Fibroblast of peridontal ligament (primary cell): ENCODE data around the gene ADISSP.
A peak's percentile ranks its signal among the peaks of the same experiment; 100 is the strongest.

Experiments
- DNase-seq: peaks from one replicate; pipeline ENCODE4 v3.0.0-alpha.2; 2010; ENCODE audit errors: extremely low read depth

The ADISSP gene

DNA sequence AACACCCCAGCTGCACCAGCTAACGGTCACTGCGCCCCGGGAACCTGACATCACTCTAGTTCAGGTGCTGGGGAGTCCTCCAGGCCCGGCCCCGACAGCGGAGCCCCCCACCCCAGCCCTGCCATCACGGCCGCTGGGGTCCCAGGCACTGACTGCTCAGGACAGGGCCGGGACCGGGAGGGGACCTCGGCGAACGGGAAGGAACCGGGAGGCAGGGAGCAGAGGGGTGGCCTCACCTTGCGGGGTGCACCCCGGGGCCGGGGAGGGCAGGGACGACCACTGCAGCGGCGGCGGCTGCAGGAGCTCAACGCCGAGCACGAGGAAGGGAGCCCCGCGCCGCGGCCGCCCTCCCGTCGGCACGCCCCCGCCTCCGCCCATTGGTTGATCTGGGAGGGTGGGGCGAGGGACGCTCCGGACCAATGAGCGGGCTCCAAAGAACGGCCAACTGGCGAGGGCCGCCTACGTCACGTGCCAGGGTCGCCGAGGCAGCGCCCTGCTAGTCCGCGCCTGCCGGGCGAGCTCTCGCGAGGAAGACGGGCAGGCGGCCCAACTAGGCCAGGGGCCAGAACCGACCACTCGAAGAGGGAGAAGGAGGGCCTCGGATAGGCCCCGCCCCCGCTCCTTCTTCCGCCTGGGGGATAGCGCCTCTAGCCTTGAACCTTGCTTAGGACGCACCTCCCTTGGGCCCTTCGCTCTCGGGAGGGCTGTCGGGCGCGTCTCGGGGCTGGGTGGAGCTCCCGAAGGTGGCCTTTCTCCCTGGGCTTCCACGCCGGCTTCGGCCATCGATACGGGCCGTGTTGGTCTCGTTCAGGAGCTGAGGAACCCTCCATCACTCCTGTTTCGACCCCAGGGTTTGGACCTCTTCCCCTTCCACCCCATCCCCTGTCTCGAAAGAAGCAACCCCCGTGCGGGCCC, at the start of gene ADISSP:
TSS of gene ADISSP (minus strand) at position 327 of the 915 bp plus-strand sequence. CDS start 7,653 bp downstream, outside the sequence.
- peak; percentile 96 for DNase-seq

DNA sequence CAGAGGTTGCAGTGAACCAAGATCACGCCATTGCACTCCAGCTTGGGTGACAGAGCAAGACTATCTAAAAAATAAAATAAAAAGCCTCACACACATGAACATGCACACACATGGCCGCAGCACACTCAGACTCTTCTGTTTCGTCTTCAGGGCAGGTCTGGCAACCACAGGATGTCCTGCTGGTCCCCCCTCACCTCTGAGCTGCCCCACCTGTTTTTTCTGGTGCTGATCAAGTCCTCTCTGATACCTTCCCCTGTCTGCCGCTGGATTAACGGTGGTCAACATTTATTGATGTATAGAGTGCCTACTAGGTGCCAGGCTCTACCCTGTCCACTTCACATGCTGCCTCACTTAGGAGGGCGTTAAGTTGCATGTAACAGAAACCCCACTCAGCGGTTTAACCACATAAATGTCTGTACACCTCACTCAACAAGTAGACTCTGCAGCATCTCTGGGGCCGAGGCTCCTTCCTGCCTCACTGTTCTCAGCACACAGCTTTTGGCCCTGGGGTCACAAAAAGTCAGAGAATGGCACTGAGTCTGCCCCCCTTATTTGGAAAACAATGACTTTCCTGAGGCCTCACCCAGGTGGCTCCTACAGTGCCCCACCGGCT, 48.3 kb upstream of the ADISSP start:
- DNase-seq: no peak

DNA sequence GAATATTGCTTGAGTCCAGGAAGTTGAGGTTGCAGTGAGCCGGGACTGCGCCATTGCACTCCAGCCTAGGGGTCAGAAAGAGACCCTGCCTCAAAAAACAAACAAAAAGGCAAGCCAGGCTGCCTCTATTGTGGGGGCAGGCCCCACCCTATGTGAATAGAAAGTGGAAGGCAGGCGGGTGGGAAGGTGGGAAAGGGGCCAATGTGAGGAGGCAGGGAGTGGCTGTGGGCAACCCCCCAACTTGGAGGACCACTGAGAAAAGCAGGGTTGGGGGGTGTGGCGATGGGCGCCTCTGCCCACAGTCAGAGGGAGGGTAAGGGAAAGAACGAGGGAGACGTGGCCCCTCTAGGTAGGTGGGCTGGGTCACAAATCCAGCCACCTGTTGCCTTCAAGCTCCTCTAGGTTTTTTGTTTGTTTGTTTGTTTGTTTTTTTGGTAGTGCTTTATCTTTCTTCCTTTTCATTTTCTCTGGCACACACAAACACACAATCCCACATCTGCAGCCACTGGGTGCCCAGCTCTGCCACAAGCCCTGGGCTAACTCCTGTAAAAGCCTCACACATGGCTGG, 47.5 kb upstream of the ADISSP start:
- no peak for DNase-seq

DNA sequence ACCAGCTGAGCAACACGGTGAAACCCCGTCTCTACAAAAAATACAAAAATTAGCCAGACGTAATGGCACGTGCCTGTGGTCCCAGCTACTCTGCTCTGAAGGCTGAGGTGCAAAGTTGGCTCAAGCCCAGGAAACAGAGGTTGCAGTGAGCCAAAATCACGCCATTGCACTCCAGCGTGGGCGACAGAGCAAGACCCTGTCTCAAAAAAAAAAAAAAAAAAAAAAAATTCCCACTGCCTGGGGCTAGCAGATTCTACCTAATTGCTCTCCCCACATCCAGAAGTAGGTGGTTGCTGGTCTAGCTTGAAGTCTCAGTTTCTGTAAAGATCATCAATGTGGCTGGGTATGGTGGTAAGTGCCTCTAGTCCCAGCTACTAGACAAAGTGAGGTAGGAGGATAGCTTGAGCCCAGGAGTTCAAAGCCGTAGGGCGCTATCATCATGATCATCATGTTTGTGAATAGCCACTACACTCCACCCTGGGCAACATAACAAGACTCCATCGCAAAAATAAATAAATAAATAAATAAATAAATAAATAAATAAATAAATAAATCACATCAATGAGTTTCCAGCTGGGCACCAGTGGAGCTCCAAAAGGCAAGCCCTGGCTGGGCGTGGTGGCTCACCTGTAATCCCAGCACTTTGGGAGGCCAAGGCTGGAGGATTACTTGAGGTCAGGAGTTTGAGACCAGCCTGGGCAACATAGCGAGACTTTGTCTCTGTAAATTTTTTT, 46.5 kb upstream of the ADISSP start:
- DNase-seq: no peak

DNA sequence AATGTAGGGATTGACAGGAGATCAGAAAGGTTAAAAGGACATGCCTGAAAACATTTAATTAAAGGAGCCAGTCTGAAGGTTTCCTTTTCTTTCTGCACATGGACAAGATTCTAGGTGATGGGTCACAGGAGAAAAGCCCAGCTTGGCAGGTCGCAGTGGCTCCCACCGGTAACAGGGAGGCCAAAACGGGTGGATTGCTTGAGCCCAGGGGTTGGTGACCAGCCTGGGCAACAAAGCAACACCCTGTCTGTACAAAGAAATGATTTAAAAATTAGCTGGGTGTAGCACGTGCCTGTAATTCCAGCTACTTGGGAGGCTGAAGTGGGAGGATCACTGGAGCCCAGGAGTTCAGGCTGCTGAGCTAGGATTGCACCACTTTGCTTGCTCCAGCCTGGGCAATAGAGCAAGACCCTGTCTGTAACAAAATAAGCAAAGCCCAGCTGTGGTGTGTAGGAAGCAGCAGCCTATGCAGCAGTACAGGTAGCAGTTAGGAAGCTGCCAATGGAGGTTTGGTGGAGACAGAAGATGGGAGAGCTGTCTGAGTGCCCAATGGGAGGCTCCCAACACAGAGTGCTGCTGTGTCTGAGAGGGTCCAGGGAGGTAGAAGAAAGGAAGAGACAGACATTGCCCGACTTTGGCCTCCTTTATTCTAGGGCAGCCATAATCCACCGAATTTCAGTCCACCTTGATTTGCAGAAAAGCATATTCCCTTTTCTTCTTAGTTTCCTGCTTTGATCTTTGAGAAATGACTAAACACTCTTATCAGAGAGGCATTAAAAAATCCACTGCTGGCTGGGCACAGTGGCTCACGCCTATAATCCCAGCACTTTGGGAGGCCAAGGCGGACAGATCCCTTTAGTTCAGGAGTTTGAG, 45.7 kb upstream of the ADISSP start:
- no peak for DNase-seq

DNA sequence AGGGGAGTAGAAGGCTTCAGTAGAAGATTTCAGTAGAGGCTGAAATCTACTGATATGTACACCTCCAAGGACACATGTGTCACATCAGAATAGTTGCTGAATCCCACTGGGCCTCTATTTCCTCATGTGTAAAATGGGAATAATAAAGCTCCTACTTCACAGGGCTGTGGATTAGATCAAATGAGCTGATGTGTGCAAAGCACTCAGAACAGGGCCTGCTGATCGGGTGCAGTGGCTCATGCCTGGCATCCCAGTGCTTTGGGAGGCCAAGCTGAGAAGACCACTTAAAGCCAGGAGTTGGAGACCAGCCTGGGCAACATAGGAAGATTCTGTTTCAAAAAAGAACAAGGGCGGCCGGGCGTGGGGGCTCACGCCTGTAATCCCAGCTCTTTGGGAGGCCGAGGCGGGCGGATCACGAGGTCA, 44.7 kb upstream of the ADISSP start:
- no peak for DNase-seq

DNA sequence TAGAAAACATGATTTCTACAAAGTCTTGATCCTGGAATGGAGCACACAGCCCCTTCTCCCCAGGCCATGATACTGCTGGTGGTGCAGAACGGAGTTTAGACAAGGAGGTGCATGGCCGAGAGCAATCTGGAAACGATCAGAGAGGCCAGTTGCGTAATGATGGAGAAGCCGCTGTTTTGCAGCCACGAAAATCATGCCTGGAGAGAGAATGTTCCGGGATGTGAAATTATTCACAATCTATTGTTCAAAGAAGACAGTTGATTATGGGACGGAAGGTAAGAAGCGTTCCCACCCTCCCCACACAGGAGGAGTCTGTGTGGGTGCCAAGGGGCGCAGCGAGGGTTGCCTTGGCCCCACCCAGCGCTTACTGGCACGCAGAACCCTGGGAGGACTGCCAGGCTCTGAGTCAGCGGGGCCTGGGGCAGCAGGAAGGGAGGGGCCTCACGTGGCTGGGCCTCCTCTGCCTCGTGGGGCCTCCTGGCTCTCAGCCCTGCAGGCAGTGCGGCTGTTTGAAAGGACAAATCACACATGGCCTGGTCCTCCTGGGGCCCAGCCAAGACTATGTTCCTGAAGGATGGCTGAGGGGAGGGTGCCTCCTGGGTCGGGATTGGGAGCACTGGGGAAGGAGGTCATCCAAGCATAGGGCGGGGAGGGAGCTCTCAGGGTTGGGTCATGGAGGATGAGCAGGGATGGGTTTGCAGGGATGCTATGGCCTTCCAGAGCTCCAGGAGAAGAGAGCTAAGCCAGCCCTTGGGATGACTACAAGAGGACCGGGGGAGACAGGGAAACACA, 44.1 kb upstream of the ADISSP start:
- DNase-seq: peak; percentile 99

DNA sequence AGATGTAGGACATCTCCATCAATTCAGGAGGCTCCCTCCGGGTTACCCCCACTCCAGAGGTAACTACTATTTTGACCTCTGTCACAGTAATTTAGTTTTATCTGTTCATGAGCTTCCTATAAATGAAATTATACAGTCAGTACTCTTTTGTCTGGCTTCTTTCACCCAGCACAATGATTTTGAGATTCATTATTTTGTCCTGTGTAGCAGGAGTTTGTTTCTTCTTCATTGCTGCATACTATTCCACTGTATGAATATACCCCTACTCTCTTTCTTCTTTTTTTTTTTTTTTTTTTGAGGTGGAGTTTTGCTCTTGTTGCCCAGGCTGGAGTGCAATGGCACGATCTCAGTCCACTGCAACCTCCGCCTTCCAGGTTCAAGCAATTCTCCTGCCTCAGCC, 41.0 kb upstream of the ADISSP start:
- DNase-seq: no peak

DNA sequence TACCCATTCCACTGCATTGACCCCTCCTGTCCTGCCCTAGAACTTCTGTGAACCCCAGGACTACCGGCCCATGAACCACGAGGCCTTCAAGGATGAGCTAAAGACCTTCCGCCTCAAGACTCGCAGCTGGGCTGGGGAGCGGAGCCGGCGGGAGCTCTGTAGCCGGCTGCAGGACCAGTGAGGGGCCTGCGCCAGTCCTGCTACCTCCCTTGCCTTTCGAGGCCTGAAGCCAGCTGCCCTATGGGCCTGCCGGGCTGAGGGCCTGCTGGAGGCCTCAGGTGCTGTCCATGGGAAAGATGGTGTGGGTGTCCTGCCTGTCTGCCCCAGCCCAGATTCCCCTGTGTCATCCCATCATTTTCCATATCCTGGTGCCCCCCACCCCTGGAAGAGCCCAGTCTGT, 37.2 kb upstream of the ADISSP start:
- no peak for DNase-seq

DNA sequence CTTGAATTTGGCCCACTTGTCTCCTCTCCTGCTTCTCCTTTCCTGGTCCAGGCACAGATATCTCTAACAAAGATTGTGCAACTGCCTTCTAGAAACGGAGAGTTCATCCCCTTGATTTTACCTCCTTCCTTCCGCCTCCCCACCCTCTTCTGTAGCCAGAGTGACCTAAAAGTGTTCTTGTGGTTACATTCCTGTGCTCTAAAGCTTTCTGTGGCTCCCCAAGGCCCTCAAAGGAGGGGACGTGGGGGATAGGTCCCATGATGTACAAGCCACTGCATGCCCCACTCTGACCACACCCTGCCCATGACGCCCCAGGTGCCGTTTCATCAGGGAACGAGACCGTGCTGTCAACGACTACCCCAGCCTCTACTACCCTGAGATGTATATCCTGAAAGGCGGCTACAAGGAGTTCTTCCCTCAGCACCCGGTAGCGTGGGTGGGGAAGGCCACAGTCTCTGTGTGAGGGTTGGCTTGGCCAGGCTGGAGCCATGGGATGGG, 36.8 kb upstream of the ADISSP start:
- no peak for DNase-seq

DNA sequence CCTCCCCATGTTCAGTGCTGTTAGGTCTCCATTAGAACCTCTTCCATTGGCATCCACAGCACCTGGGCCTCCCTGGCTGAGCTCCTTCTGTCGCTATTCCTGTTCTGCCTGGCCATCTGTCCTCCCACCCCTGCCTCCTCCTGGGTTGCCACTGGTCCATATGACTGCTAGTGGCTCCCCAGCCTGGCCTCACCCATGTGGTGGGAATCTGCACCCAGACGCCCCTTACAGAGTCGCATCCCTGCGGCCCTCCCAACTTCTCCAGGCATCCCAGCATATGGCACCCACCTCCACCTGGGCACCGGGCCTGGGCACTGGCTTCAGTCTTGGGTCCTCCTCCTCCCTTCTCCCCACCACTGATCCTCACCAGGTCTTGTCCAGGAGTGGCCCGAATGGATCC, 36.3 kb upstream of the ADISSP start:
- DNase-seq: no peak

DNA sequence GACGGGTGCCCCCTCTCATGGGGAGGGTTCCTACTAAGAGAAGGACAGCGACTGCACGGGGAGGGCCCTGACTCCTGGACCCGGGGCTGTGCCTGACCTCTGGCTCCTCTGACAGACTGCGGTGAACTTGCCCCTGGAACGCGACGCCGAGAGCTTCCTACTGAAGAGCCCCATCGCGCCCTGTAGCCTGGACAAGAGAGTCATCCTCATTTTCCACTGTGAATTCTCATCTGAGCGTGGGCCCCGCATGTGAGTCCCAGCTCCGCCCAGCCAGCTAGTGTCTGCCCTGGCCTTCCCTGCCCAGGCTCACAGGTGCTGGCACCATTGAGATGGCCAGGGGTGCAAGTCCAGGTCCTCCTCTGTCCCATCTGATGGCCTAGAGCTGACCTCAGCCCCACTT, 35.7 kb upstream of the ADISSP start:
- DNase-seq: no peak

DNA sequence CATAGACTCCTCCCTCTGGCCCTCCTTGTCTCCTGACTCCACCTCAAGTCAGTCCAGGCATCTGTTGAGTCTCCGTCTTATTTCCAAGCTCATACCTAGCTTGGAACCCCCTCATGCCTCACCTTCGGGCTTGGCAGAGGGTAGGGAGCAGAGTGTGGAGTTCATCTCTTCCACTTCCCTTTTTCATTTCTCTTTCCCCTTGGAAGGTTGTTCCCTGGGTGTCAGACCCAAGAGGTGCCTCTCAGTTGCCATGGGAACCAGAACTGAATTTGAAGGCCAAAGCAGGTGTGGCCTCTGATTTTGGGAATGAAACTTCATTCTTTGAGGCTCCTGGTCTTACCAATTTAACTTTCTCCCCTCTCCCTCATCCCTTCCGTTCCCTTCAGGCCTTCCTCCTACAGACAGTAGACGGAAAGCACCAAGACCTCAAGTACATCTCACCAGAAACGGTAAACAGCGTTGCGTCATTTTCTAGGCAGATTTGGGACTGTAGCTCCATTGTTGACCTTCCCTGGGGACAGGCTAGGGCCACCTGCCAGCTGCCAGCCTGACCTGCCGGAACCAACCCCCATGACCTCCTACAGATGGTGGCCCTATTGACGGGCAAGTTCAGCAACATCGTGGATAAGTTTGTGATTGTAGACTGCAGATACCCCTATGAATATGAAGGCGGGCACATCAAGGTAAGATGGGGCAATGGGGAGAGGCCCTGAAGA, 35.1 kb upstream of the ADISSP start:
- DNase-seq: no peak

DNA sequence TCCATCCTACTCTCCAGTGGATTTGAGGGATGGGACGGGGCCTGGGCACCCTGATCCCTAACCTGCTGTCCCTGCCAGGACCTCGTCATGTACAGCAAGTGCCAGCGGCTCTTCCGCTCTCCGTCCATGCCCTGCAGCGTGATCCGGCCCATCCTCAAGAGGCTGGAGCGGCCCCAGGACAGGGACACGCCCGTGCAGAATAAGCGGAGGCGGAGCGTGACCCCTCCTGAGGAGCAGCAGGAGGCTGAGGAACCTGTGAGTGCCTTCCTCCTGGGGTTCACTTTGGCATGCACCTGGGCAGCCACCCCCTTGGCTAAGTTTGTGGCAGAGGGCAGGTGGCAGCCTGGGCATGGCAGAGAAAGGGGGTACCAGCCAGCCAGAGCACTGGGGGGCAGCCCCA, 34.3 kb upstream of the ADISSP start:
- DNase-seq: no peak

DNA sequence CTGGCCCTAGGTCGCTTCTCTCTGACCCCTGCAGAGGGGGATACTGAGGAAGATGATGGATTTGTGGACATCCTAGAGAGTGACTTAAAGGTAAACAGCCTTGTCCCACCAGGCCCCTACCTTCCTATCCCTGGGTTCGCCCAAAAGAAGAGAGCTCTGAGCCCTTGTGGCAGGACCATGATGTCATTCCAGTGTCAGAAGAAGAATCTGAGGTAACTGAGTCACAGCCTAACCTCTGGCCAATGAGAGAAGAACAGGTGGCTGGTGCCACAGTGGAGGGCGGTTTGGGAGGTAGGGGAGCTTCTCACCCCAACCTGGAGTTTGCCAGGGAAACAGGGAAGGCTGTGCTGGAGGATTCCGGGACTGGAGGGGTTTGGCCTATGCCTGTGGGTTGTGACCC, 33.7 kb upstream of the ADISSP start:
- no peak for DNase-seq

DNA sequence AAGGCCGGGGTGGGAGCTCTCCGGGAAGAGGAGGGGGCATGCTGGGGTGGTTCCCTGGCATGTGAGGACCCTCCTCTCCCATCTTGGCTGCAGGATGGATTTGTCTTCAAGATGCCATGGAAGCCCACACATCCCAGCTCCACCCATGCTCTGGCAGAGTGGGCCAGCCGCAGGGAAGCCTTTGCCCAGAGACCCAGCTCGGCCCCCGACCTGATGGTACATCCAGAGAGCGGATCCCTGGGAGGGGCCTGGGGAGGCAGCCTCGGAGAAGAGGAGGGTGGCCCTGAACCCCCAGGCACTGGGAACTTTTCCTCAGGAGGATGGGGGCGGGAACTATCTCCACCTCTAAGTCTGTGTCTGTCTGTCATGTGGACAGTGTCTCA, 33.3 kb upstream of the ADISSP start:
- no peak for DNase-seq

DNA sequence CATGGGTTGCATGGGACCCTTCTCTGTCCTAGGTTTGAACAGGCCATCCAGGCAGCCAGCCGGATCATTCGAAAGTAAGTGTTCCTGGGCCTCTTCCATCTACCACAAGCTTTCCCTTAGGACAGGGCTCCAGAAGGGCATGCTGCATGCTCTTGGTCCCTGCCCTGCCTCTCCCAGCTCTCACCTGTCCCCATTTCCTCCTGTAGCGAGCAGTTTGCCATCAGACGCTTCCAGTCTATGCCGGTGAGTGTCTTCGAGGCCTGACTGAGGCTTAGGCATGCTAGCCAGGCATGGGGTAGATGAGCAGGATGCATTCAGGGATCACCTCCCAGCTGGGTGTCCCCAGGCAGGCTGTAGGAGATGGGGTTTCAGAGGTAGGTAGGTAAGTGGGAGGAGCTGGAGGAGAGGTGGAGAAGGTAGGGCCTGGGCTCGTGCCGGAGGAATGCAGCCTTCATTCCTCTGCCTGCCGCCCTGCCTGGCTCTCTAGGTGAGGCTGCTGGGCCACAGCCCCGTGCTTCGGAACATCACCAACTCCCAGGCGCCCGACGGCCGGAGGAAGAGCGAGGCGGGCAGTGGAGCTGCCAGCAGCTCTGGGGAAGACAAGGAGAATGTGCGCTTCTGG, 32.8 kb upstream of the ADISSP start:
- no peak for DNase-seq

DNA sequence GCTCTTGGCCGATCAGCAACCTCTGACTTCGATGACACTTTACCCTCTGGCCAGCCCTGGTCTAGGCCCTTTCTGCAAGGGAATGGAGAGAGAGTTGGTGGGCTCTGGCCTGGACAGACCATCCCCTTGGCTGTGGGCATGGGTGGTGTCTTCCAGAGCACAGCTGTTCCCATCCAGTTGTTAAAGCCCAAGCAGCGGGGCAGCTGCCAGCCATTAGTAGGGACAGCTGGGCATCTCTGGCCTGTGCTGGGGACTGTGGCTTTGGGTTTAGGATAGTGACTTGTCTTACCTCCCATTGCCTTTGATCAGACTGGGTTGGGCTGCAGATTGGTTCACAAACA, 31.3 kb upstream of the ADISSP start:
- DNase-seq: no peak

DNA sequence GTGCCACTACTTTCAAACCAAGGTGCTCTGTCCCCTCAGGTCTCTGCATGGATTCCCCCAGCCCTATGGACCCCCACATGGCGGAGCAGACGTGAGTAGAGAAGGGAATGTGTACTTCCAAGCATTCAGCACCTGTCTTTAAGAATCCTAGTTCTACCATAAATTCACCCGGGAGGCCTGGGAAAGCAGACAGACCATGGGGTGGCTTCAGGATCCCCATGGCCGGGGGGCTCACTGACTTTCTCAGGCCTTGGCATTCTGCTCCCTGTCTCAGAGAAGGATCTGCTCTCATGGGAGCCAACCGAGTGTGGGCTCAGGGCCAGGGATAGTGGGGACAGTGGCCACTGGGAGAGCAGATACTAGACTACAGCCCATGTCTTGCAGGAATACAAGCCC, 30.8 kb upstream of the ADISSP start:
- no peak for DNase-seq
